Measurements from ENCODE around the gene XRN1. TPM values are rescaled to one million over a fixed set of nuclear protein-coding genes. Genes with fewer than 3 reads are reported as not detected.
"Not testable (repeated sequence)": the region's sequence is repeated elsewhere in the genome, so short reads cannot be mapped to it uniquely, and the experiment has no call there.

The XRN1 gene
- total and polyA plus RNA-seq, 2 donors: 12.2 to 27.3 TPM

DNA sequence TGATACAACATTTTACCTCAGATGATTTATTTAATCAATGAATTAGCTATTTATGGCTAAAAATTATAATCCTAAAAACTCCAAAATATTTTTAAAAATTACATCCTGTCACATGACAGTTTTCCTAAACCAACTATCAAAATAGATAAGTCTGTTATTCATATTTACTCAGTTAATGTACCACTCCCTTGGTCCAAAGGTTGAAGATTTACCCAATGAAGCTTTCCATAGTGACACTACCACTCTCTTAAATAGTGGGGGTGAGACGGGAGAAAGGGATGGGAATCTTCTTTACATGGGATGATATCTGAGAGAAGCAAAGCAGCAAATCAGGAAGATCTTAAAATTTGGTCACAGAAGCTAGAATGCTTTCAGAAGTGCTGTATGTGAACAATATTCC is 30.5 kb downstream of the XRN1 start:
- 100% methylated on average over 1 of the region's 1 CpG for WGBS
- H3K36me3 ChIP-seq (ENCODE audit: control insufficient read depth in 2 of 2, insufficient read depth in 2 of 2, low read length in 1 of 2): peaks cover 32 to 66% of the 10 kb centered on the region in 2 donors
- no peaks in the 10 kb centered on the region for H3K4me1 ChIP-seq (ENCODE audit: control insufficient read depth in 2 of 2, insufficient read depth in 2 of 2, low read length in 2 of 2)
- H3K4me3 ChIP-seq (ENCODE audit: low read length in 2 of 2): no peak overlapping the region
- H3K9me3 ChIP-seq (ENCODE audit: control insufficient read depth in 2 of 2, insufficient read depth in 1 of 2, low read length in 1 of 2): no peaks in the 10 kb centered on the region
- DNase-seq (ENCODE audit: low read depth in 6 of 9, low spot score in 9 of 9): no peak
- H3K27me3 ChIP-seq (ENCODE audit: control insufficient read depth in 2 of 2, insufficient read depth in 1 of 2, low read length in 1 of 2): no peaks in the 10 kb centered on the region
- H3K27ac ChIP-seq (ENCODE audit: low read depth in 1 of 2, low read length in 1 of 2): no peak overlapping the region

DNA sequence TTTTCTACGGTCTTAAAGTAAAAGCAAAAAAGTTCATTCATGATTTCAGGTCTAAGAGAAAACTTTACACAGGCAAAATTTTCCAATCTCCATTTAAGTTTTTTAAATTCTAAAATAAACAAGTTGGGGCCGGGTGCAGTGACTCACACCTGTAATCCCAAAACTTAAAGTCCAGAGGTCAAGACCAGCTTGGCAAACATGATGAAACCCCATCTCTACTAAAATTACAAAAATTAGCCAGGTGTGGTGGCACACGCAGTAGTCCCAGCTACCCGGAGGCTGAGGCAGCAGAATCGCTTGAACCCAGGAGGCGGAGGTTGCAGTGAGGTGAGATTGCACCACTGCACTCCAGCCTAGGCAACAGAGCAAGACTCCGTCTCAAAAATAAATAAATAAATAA is 47.3 kb downstream of the XRN1 start:
- H3K27me3 ChIP-seq (ENCODE audit: control insufficient read depth in 2 of 2, insufficient read depth in 1 of 2, low read length in 1 of 2); H3K4me1 ChIP-seq (ENCODE audit: control insufficient read depth in 2 of 2, insufficient read depth in 2 of 2, low read length in 2 of 2); H3K9me3 ChIP-seq (ENCODE audit: control insufficient read depth in 2 of 2, insufficient read depth in 1 of 2, low read length in 1 of 2); H3K27ac ChIP-seq (ENCODE audit: low read depth in 1 of 2, low read length in 1 of 2); H3K4me3 ChIP-seq (ENCODE audit: low read length in 2 of 2); DNase-seq (ENCODE audit: low read depth in 6 of 9, low spot score in 9 of 9): not testable (repeated sequence)
- over 99% methylated on average over 7 of the region's 7 CpGs for WGBS
- H3K36me3 ChIP-seq (ENCODE audit: control insufficient read depth in 2 of 2, insufficient read depth in 2 of 2, low read length in 1 of 2): peaks cover 24 to 54% of the 10 kb centered on the region in 2 donors

DNA sequence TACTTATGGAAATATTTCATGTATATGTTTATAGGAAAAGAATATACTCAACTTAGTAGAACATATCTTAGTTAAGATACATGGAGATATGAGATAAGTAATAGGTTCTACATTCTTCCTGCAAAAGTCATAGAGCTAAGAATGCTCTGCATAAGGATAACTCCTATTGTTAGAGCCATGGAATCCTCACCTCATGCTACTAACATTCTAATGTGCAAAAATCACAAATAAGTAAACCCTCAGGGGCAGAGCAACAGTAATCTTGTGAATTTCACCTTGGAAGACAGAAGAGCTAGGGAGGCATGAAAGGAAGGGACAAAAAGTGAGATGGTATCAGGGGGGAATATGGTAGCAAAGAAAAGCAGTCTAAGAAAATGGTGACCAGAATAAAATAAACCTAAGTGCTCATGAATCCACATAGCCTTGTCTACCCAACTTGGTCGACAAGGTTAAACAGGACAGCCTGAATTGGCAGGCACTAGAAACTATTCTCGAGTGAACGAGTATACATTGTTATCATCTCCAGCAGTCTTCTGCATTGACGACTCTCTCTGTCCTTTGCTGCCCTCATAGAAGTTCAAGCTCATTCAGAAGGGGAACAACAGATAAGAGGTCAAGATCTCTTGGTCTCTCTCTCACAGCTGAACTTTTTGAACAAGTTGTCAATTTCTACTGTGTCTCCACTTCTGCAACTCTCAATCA is 52.8 kb downstream of the XRN1 start:
- no peaks in the 10 kb centered on the region for H3K4me1 ChIP-seq (ENCODE audit: control insufficient read depth in 2 of 2, insufficient read depth in 2 of 2, low read length in 2 of 2)
- H3K9me3 ChIP-seq (ENCODE audit: control insufficient read depth in 2 of 2, insufficient read depth in 1 of 2, low read length in 1 of 2): no peaks in the 10 kb centered on the region
- H3K27ac ChIP-seq (ENCODE audit: low read depth in 1 of 2, low read length in 1 of 2): no peak overlapping the region
- DNase-seq (ENCODE audit: low read depth in 6 of 9, low spot score in 9 of 9): no peak
- peaks cover 33 to 56% of the 10 kb centered on the region in 2 donors for H3K36me3 ChIP-seq (ENCODE audit: control insufficient read depth in 2 of 2, insufficient read depth in 2 of 2, low read length in 1 of 2)
- no peak overlapping the region for H3K4me3 ChIP-seq (ENCODE audit: low read length in 2 of 2)
- no peaks in the 10 kb centered on the region for H3K27me3 ChIP-seq (ENCODE audit: control insufficient read depth in 2 of 2, insufficient read depth in 1 of 2, low read length in 1 of 2)
- 96% methylated on average over 4 of the region's 4 CpGs for WGBS

DNA sequence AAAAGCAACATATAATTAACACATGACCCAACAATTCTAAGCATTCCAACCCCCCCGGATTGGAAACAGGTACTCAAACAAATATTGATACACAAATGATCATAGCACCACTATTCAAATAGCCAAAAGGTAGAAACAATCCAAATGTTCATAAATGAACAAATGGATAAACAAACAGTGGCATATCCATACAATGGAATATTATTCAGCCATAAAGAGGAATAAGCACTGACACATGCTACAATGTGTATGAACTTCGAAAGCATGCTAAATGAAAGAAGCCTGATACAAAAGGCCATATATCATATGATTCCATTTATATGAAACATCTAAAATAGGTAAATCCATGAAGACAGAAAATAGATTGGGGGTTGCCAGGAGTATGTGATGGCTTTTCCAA is 62.8 kb downstream of the XRN1 start:
- no peaks in the 10 kb centered on the region for H3K4me1 ChIP-seq (ENCODE audit: control insufficient read depth in 2 of 2, insufficient read depth in 2 of 2, low read length in 2 of 2)
- peaks cover 19 to 69% of the 10 kb centered on the region in 2 donors for H3K36me3 ChIP-seq (ENCODE audit: control insufficient read depth in 2 of 2, insufficient read depth in 2 of 2, low read length in 1 of 2)
- no peaks in the 10 kb centered on the region for H3K9me3 ChIP-seq (ENCODE audit: control insufficient read depth in 2 of 2, insufficient read depth in 1 of 2, low read length in 1 of 2)
- H3K27me3 ChIP-seq (ENCODE audit: control insufficient read depth in 2 of 2, insufficient read depth in 1 of 2, low read length in 1 of 2): no peaks in the 10 kb centered on the region
- DNase-seq (ENCODE audit: low read depth in 6 of 9, low spot score in 9 of 9): no peak
- no peak overlapping the region for H3K4me3 ChIP-seq (ENCODE audit: low read length in 2 of 2)
- H3K27ac ChIP-seq (ENCODE audit: low read depth in 1 of 2, low read length in 1 of 2): no peak overlapping the region
- 99% methylated on average over 2 of the region's 2 CpGs for WGBS

DNA sequence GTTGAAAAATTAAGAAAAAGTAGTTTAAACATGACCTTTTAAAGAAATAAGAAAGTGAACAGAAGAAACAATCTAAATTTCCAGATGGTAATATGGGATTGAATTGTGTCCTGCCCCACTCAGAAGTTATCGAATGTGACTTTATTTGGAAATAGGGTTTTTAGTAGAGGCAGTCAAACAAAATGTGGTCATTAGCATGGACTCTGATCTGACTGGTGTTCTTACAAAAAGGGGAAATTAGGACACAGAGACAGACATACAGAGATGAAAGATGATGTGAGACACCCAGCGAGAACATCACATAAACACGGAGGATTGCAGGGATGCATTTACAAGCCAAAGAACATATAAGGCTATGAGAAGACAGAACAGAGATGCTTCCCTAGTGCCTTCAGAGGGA is 73.2 kb downstream of the XRN1 start:
- Histone ChIP-seq H3K27me3 (ENCODE audit: control insufficient read depth in 2 of 2, insufficient read depth in 1 of 2, low read length in 1 of 2) (no peaks in the 10 kb centered on the region), H3K36me3 (ENCODE audit: control insufficient read depth in 2 of 2, insufficient read depth in 2 of 2, low read length in 1 of 2) (peaks cover 10 to 62% of the 10 kb centered on the region in 2 donors), H3K4me3 (ENCODE audit: low read length in 2 of 2) (no peak overlapping the region), H3K9me3 (ENCODE audit: control insufficient read depth in 2 of 2, insufficient read depth in 1 of 2, low read length in 1 of 2) (no peaks in the 10 kb centered on the region), H3K4me1 (ENCODE audit: control insufficient read depth in 2 of 2, insufficient read depth in 2 of 2, low read length in 2 of 2) (no peaks in the 10 kb centered on the region), H3K27ac (ENCODE audit: low read depth in 1 of 2, low read length in 1 of 2) (no peak overlapping the region)
- no peak for DNase-seq (ENCODE audit: low read depth in 6 of 9, low spot score in 9 of 9)
- 98% methylated on average over 3 of the region's 3 CpGs for WGBS

DNA sequence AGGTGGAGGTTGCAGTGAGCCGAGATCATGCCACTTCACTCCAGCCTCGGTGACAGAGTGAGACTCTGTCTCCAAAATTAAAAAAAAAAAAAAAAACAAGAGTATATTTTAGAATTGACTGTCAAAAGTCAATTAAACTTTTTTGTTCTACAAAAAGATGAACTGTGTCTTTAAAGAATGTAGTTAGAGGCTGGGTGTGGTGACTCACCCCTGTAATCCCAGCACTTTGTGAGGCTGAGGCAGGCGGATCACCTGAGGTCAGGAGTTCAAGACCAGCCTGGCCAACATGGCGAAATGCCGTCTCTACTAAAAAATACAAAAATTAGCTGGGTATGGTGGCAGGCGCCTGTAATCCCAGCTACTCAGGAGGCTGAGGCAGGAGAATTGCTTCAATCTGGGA is 78.3 kb downstream of the XRN1 start:
- H3K27ac ChIP-seq (ENCODE audit: low read depth in 1 of 2, low read length in 1 of 2); DNase-seq (ENCODE audit: low read depth in 6 of 9, low spot score in 9 of 9); H3K4me3 ChIP-seq (ENCODE audit: low read length in 2 of 2); H3K4me1 ChIP-seq (ENCODE audit: control insufficient read depth in 2 of 2, insufficient read depth in 2 of 2, low read length in 2 of 2); H3K27me3 ChIP-seq (ENCODE audit: control insufficient read depth in 2 of 2, insufficient read depth in 1 of 2, low read length in 1 of 2); H3K9me3 ChIP-seq (ENCODE audit: control insufficient read depth in 2 of 2, insufficient read depth in 1 of 2, low read length in 1 of 2): not testable (repeated sequence)
- peaks cover 10 to 38% of the 10 kb centered on the region in 2 donors for H3K36me3 ChIP-seq (ENCODE audit: control insufficient read depth in 2 of 2, insufficient read depth in 2 of 2, low read length in 1 of 2)
- 98% methylated on average over 6 of the region's 6 CpGs for WGBS

DNA sequence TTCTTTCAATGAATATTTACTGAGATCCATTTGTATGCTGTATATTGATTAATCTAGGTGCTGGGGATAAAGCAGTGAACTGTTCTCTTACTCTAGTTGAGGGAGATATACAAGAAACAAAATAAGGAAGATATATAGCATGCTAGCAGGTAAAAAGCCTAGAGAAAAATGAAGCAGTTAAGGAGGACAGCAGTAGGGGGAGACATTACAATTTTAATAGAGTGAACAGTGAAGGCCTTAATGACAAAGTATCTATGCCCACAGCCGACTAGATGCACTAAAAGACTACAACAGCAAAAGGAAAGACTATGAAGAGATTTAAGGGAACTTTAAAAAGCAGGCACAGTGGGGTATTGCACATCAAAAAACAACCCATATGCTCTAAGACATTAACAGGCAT is 81.4 kb downstream of the XRN1 start:
- H3K4me1 ChIP-seq (ENCODE audit: control insufficient read depth in 2 of 2, insufficient read depth in 2 of 2, low read length in 2 of 2): no peaks in the 10 kb centered on the region
- peaks cover 7 to 34% of the 10 kb centered on the region in 2 donors for H3K36me3 ChIP-seq (ENCODE audit: control insufficient read depth in 2 of 2, insufficient read depth in 2 of 2, low read length in 1 of 2)
- H3K4me3 ChIP-seq (ENCODE audit: low read length in 2 of 2): no peak overlapping the region
- no peak for DNase-seq (ENCODE audit: low read depth in 6 of 9, low spot score in 9 of 9)
- H3K27me3 ChIP-seq (ENCODE audit: control insufficient read depth in 2 of 2, insufficient read depth in 1 of 2, low read length in 1 of 2): no peaks in the 10 kb centered on the region
- H3K27ac ChIP-seq (ENCODE audit: low read depth in 1 of 2, low read length in 1 of 2): no peak overlapping the region
- H3K9me3 ChIP-seq (ENCODE audit: control insufficient read depth in 2 of 2, insufficient read depth in 1 of 2, low read length in 1 of 2): no peaks in the 10 kb centered on the region
- WGBS: 95% methylated on average over 1 of the region's 1 CpG

DNA sequence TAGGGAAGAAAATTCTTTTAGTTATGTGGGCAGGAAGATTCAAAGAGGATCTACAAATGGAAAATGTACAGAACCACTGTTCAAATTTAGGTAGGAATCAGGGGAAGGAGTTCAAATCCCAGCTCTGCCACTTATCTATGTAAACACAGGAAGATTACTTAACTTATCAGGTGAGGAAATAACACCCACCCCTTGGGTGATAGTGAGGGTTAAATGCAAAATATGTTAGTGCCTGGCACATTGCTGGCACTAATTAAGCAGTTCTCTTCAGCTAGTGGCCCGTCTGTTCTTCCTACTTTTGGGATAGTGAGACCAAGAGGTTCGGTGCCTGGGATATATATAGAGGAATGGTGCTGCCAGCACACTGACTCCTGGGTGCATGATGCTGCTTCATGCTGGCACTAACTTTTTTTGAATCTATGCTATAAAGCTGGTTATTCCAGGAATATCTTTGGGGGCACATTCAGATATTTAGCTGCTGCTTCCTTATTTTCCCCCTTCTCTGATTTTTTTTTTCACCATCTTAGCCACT is 83.8 kb downstream of the XRN1 start:
- Histone ChIP-seq H3K36me3 (ENCODE audit: control insufficient read depth in 2 of 2, insufficient read depth in 2 of 2, low read length in 1 of 2) (peaks cover 4 to 35% of the 10 kb centered on the region in 2 donors), H3K27ac (ENCODE audit: low read depth in 1 of 2, low read length in 1 of 2) (no peak overlapping the region), H3K9me3 (ENCODE audit: control insufficient read depth in 2 of 2, insufficient read depth in 1 of 2, low read length in 1 of 2) (no peaks in the 10 kb centered on the region), H3K4me1 (ENCODE audit: control insufficient read depth in 2 of 2, insufficient read depth in 2 of 2, low read length in 2 of 2) (no peaks in the 10 kb centered on the region), H3K4me3 (ENCODE audit: low read length in 2 of 2) (no peak overlapping the region), H3K27me3 (ENCODE audit: control insufficient read depth in 2 of 2, insufficient read depth in 1 of 2, low read length in 1 of 2) (no peaks in the 10 kb centered on the region)
- DNase-seq (ENCODE audit: low read depth in 6 of 9, low spot score in 9 of 9): no peak
- 99% methylated on average over 2 of the region's 2 CpGs for WGBS

DNA sequence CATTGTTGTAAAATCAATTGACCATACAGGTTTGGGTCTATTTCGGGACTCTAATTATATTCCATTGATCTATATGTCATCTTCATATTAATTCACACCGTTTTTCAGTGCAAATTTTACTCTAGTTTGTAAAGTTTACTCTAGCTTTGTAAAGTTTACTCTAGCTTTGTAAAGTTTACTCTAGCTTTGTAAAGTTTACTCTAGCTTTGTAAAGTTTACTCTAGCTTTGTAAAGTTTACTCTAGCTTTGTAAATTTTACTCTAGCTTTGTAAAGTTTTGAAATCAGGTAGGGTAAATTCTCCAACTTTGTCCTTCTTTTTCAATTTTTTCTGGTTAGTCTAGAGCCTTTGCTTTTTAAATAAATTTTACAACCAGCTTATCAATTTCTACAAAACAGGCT is 84.4 kb downstream of the XRN1 start:
- H3K36me3 ChIP-seq (ENCODE audit: control insufficient read depth in 2 of 2, insufficient read depth in 2 of 2, low read length in 1 of 2): peaks cover 4 to 34% of the 10 kb centered on the region in 2 donors
- H3K27me3 ChIP-seq (ENCODE audit: control insufficient read depth in 2 of 2, insufficient read depth in 1 of 2, low read length in 1 of 2); H3K9me3 ChIP-seq (ENCODE audit: control insufficient read depth in 2 of 2, insufficient read depth in 1 of 2, low read length in 1 of 2); H3K27ac ChIP-seq (ENCODE audit: low read depth in 1 of 2, low read length in 1 of 2); DNase-seq (ENCODE audit: low read depth in 6 of 9, low spot score in 9 of 9); H3K4me3 ChIP-seq (ENCODE audit: low read length in 2 of 2); H3K4me1 ChIP-seq (ENCODE audit: control insufficient read depth in 2 of 2, insufficient read depth in 2 of 2, low read length in 2 of 2): not testable (repeated sequence)
- WGBS: 96% methylated on average over 2 of the region's 2 CpGs

Measured in thymus (tissue), 11 donors.